NOMO-1 treated with dmso at 0.1 percent for 144 hours (cell line): ENCODE measurements around the gene DYTN.

Experiments used
- DNase-seq: peaks from one replicate; lab custom pipeline; 2025; ENCODE audit not compliant: unreplicated experiment; lab: John Stamatoyannopoulos, UW

DYTN gene

GRCh38 chr2:206615417-206616089, 102.6 kb downstream of the DYTN start:
- no peak for DNase-seq

- DNase-seq: peak; percentile 39
These were observed 103.4 kb downstream of the DYTN start for GRCh38 chr2:206614811-206615210.

- DNase-seq: no peak
These were observed 106.5 kb downstream of the DYTN start for GRCh38 chr2:206611736-206612135.

GRCh38 chr2:206611191-206611590, 107.0 kb downstream of the DYTN start:
- DNase-seq: no peak

GRCh38 chr2:206610451-206610850, 107.7 kb downstream of the DYTN start:
- DNase-seq: no peak

GRCh38 chr2:206603243-206603642, 115.0 kb downstream of the DYTN start:
- no peak for DNase-seq
